Liver (tissue), 9 donors: Measurements from ENCODE around the gene PROSER3. TPM values are rescaled to one million over a fixed set of nuclear protein-coding genes. Genes with fewer than 3 reads are reported as not detected.

ENCODE experiments used
- DNase-seq: peaks from one replicate; pipeline ENCODE4 v3.0.0-alpha.2; 2017; ENCODE audit warnings: low spot score
- H3K27ac ChIP-seq, 2 donors: one replicate each; pipeline ENCODE4 v1.7.0; 2013; ENCODE audit warnings: inconsistent platforms in 2 of 2, low read length in 2 of 2, control low read depth in 1 of 2, low read depth in 1 of 2, mild to moderate bottlenecking in 1 of 2
- H3K27me3 ChIP-seq, 4 donors: one replicate each; pipeline versions ENCODE4 v1.6.1 to v1.7.0; 2013; ENCODE audit warnings: low read length in 3 of 4, inconsistent platforms in 1 of 4, mild to moderate bottlenecking in 1 of 4, moderate library complexity in 1 of 4; ENCODE audit not compliant: control insufficient read depth in 4 of 4, insufficient read depth in 4 of 4
- H3K36me3 ChIP-seq, 4 donors: one replicate each; pipeline versions ENCODE4 v1.6.1 to v1.7.0; 2013; ENCODE audit warnings: low read length in 3 of 4, mild to moderate bottlenecking in 3 of 4, low read depth in 1 of 4, moderate library complexity in 1 of 4; ENCODE audit not compliant: control insufficient read depth in 4 of 4, insufficient read depth in 3 of 4
- H3K4me1 ChIP-seq, 4 donors: one replicate each; pipeline versions ENCODE4 v1.6.1 to v1.7.0; 2013; ENCODE audit warnings: low read length in 3 of 4, mild to moderate bottlenecking in 3 of 4, moderate library complexity in 1 of 4; ENCODE audit not compliant: control insufficient read depth in 4 of 4, insufficient read depth in 4 of 4
- H3K4me3 ChIP-seq, 3 donors: one replicate each; pipeline versions ENCODE4 v1.6.1 to v1.7.0; 2013; ENCODE audit warnings: low read length in 3 of 3, control low read depth in 1 of 3, low read depth in 1 of 3, mild to moderate bottlenecking in 1 of 3
- H3K9ac ChIP-seq, 2 donors: one replicate each; pipeline ENCODE4 v1.7.0; 2013; ENCODE audit warnings: low read length in 2 of 2, mild to moderate bottlenecking in 2 of 2, moderate library complexity in 2 of 2, control low read depth in 1 of 2, low read depth in 1 of 2
- H3K9me3 ChIP-seq, 4 donors: one replicate each; pipeline versions ENCODE4 v1.6.1 to v1.7.0; 2013; ENCODE audit warnings: low read length in 3 of 4; ENCODE audit not compliant: control insufficient read depth in 4 of 4
- CTCF ChIP-seq: fragments of 150-350 bp; IDR thresholded peaks from 2 replicates; pipeline ENCODE4 v1.5.1; 2017; ENCODE audit warnings: improper control_type of control experiment, low read depth, low read length; ENCODE audit not compliant: missing input control
- FOXA1 ChIP-seq: IDR thresholded peaks from 2 replicates; pipeline ENCODE4 v1.6.1; 2016; ENCODE audit warnings: antibody characterized with exemption
- FOXA2 ChIP-seq: IDR thresholded peaks from 2 replicates; pipeline ENCODE4 v1.6.1; 2016; ENCODE audit warnings: antibody characterized with exemption
- GABPA ChIP-seq, 2 donors: IDR thresholded peaks in 1 of 2; conservative IDR thresholded peaks in 1 of 2; 2 replicates each; pipeline ENCODE4 v1.6.1; 2016; ENCODE audit warnings: antibody characterized with exemption in 2 of 2, mild to moderate bottlenecking in 1 of 2, moderate library complexity in 1 of 2
- HNF4G ChIP-seq: IDR thresholded peaks from 2 replicates; pipeline ENCODE4 v1.6.1; 2016; ENCODE audit warnings: antibody characterized with exemption
- JUND ChIP-seq, 2 donors: IDR thresholded peaks; 2 replicates each; pipeline ENCODE4 v1.6.1; 2016; ENCODE audit warnings: antibody characterized with exemption in 2 of 2
- MAX ChIP-seq: IDR thresholded peaks from 2 replicates; pipeline ENCODE4 v1.6.1; 2016; ENCODE audit warnings: antibody characterized with exemption
- NR2F2 ChIP-seq: IDR thresholded peaks from 2 replicates; pipeline ENCODE4 v1.6.1; 2016; ENCODE audit warnings: antibody characterized with exemption
- RAD21 ChIP-seq, 2 donors: IDR thresholded peaks; 2 replicates each; pipeline ENCODE4 v1.6.1; 2016; ENCODE audit warnings: antibody characterized with exemption in 2 of 2, mild to moderate bottlenecking in 2 of 2
- REST ChIP-seq: IDR thresholded peaks from 2 replicates; pipeline ENCODE4 v1.6.1; 2016; ENCODE audit warnings: antibody characterized with exemption, mild to moderate bottlenecking
- RXRA ChIP-seq, 2 donors: IDR thresholded peaks; 2 replicates each; pipeline ENCODE4 v1.6.1; 2017 to 2018; ENCODE audit warnings: antibody characterized with exemption in 2 of 2, mild to moderate bottlenecking in 1 of 2
- SP1 ChIP-seq: IDR thresholded peaks from 2 replicates; pipeline ENCODE4 v1.6.1; 2018; ENCODE audit warnings: antibody characterized with exemption, mild to moderate bottlenecking
- YY1 ChIP-seq: IDR thresholded peaks from 2 replicates; pipeline ENCODE4 v1.6.1; 2016; ENCODE audit warnings: antibody characterized with exemption, mild to moderate bottlenecking
- ZBTB33 ChIP-seq: IDR thresholded peaks from 2 replicates; pipeline ENCODE4 v1.6.1; 2016; ENCODE audit warnings: antibody characterized with exemption
- WGBS: extraction: QIAGEN DNeasy Blood & Tissue Kit; methylation state at CpG from one replicate; pipeline ENCODE4 v1.1.7; 2013; 5-methylcytosine and 5-hydroxymethylcytosine counted together
- polyA plus RNA-seq, 2 donors: library from polyadenylated mRNA; stranded (reverse) in 1 of 2; unstranded in 1 of 2; fragments of 200-250 nt in 1 of 2; fragments of >200 nt in 1 of 2; fragmentation: Nextera tagmentation in 1 of 2; extraction: Ambion mirVana in 1 of 2; gene quantifications; one replicate each; pipeline versions ENCODE4 v1.2.1 to v1.2.3, GENCODE V29; 2013 to 2015
- total RNA-seq, 2 donors: library from RNA; depleted of rRNA; stranded (reverse); fragments of >200 nt; gene quantifications; one replicate each; pipeline ENCODE4 v1.2.3, GENCODE V29; 2014
- donor health status: healthy.
- donor health status: healthy.
- donor health status: healthy.
- donor health status: healthy.
- donor health status: healthy.

The PROSER3 gene
- total and polyA plus RNA-seq, 4 donors, result 2.1 to 4.5 (median 2.7) TPM

- 33% methylated on average over 18 of the region's 18 CpGs for WGBS
- peak overlapping the region; percentile 52 to 95 (median 66) for H3K4me3 ChIP-seq
- no peak for DNase-seq
Observed at GRCh38 chr19:35811317-35812219, 53.6 kb downstream of the PROSER3 start.

GRCh38 chr19:35812220-35813042 lies 54.5 kb downstream of the PROSER3 start, which contains the start of gene PRODH2:
TSS of gene PRODH2 (minus strand) at chr19:35812845. CDS start at chr19:35812805, 40 bp downstream.
- H3K9me3 ChIP-seq, result no peaks in the 10 kb centered on the region
- peak; percentile 47 for DNase-seq
- H3K9ac ChIP-seq, result peak within 1 kb of the TSS in 1 of 2 donors; percentile 18
- peaks cover 0 to 29% (median 22%) of the 10 kb centered on the region in 4 donors for H3K4me1 ChIP-seq
- peaks cover 0 to 7% (median 3%) of the 10 kb centered on the region in 4 donors for H3K36me3 ChIP-seq
- no peaks in the 10 kb centered on the region for H3K27me3 ChIP-seq
- H3K27ac ChIP-seq, result peak within 1 kb of the TSS; percentile 75 to 78
- H3K4me3 ChIP-seq, result peak within 1 kb of the TSS; percentile 52 to 95 (median 66)
- WGBS, result 23% methylated on average over 26 of the region's 26 CpGs
- TF ChIP-seq HNF4G (peak; percentile 74), RAD21 (IDR thresholded peaks at IDR 0.05) (peak; percentile 31 to 54), FOXA1 (no peak), REST (peak; percentile 81), NR2F2 (peak; percentile 50), ZBTB33 (peak; percentile 12), SP1 (peak; percentile 92), YY1 (peak; percentile 49), MAX (peak; percentile 38), JUND (IDR thresholded peaks at IDR 0.05) (peak in 1 of 2 donors; percentile 63), GABPA (IDR thresholded peaks at IDR 0.05 in 1 of 2, conservative IDR thresholded peaks at IDR 0.05 in 1 of 2) (no peak)

More at GRCh38 chr19:35811317-35812219, 53.6 kb downstream of the PROSER3 start:
- Histone ChIP-seq H3K36me3 (peaks cover 0 to 7% (median 3%) of the 10 kb centered on the region in 4 donors), H3K4me1 (peaks cover 0 to 29% (median 23%) of the 10 kb centered on the region in 4 donors), H3K9ac (no peak overlapping the region), H3K9me3 (no peaks in the 10 kb centered on the region), H3K27me3 (no peaks in the 10 kb centered on the region), H3K27ac (peak overlapping the region; percentile 50 to 78)
- TF ChIP-seq FOXA2 (no peak), RXRA (IDR thresholded peaks at IDR 0.05) (peak; percentile 48 to 59), CTCF (no peak), ZBTB33 (no peak)
